Measurements from ENCODE around the gene MATK. TPM values are rescaled to one million over a fixed set of nuclear protein-coding genes. Genes with fewer than 3 reads are reported as not detected.

The MATK gene
- total RNA-seq, 4 donors from 2014 or later: 1.7 TPM; not detected in 3

GRCh38 chr19:3826163-3826562, 40.0 kb upstream of the MATK start:
- no peaks in the 10 kb centered on the region for H3K9me3 ChIP-seq
- intact Hi-C loops (cut with DNase I; ENCODE audit: low total_unique reads) (loop anchor here (10.0 kb wide), 1 partner anchor 161 kb away; no protein-coding TSS in a partner anchor), in situ Hi-C loops (cut with MboI; ENCODE audit: low sequenced_read_pairs in 4 of 4) (no loop called here)
- no peak for DNase-seq
- peaks cover 9 to 16% (median 15%) of the 10 kb centered on the region in 3 donors for H3K27me3 ChIP-seq
- H3K27ac ChIP-seq: no peak overlapping the region
- no peak overlapping the region for H3K4me3 ChIP-seq
- TF ChIP-seq, protein P1, sequence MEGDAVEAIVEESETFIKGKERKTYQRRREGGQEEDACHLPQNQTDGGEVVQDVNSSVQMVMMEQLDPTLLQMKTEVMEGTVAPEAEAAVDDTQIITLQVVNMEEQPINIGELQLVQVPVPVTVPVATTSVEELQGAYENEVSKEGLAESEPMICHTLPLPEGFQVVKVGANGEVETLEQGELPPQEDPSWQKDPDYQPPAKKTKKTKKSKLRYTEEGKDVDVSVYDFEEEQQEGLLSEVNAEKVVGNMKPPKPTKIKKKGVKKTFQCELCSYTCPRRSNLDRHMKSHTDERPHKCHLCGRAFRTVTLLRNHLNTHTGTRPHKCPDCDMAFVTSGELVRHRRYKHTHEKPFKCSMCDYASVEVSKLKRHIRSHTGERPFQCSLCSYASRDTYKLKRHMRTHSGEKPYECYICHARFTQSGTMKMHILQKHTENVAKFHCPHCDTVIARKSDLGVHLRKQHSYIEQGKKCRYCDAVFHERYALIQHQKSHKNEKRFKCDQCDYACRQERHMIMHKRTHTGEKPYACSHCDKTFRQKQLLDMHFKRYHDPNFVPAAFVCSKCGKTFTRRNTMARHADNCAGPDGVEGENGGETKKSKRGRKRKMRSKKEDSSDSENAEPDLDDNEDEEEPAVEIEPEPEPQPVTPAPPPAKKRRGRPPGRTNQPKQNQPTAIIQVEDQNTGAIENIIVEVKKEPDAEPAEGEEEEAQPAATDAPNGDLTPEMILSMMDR (IDR thresholded peaks at IDR 0.05 in 4 of 5, conservative IDR thresholded peaks at IDR 0.05 in 1 of 5): no peak
- TF ChIP-seq POLR2A (IDR thresholded peaks at IDR 0.05): no peak
- H3K4me1 ChIP-seq: no peaks in the 10 kb centered on the region
- no peak for ATAC-seq
- no peaks in the 10 kb centered on the region for H3K36me3 ChIP-seq

GRCh38 chr19:3825286-3825956, 39.2 kb upstream of the MATK start:
- no peaks in the 10 kb centered on the region for H3K4me1 ChIP-seq
- no peak overlapping the region for H3K4me3 ChIP-seq
- no peaks in the 10 kb centered on the region for H3K9me3 ChIP-seq
- no peak for DNase-seq
- in situ Hi-C loops (cut with MboI; ENCODE audit: low sequenced_read_pairs in 4 of 4) (no loop called here), intact Hi-C loops (cut with DNase I; ENCODE audit: low total_unique reads) (loop anchor here (10.0 kb wide), 1 partner anchor 161 kb away; no protein-coding TSS in a partner anchor)
- H3K27ac ChIP-seq: no peak overlapping the region
- peaks cover 4 to 13% (median 12%) of the 10 kb centered on the region in 3 donors for H3K27me3 ChIP-seq
- no peaks in the 10 kb centered on the region for H3K36me3 ChIP-seq
- no peak for ATAC-seq
- TF ChIP-seq, protein P1 (IDR thresholded peaks at IDR 0.05 in 4 of 5, conservative IDR thresholded peaks at IDR 0.05 in 1 of 5): no peak
- TF ChIP-seq POLR2A (IDR thresholded peaks at IDR 0.05): no peak

GRCh38 chr19:3823350-3823713, 37.2 kb upstream of the MATK start:
- no peak for TF ChIP-seq POLR2A (IDR thresholded peaks at IDR 0.05)
- TF ChIP-seq, protein P1 (IDR thresholded peaks at IDR 0.05 in 4 of 5, conservative IDR thresholded peaks at IDR 0.05 in 1 of 5): no peak
- Histone ChIP-seq H3K4me1 (no peaks in the 10 kb centered on the region), H3K36me3 (no peaks in the 10 kb centered on the region), H3K27ac (no peak overlapping the region), H3K27me3 (peaks cover 4 to 12% (median 7%) of the 10 kb centered on the region in 3 donors), H3K9me3 (no peaks in the 10 kb centered on the region), H3K4me3 (no peak overlapping the region)
- in situ Hi-C loops (cut with MboI; ENCODE audit: low sequenced_read_pairs in 4 of 4) (no loop called here), intact Hi-C loops (cut with DNase I; ENCODE audit: low total_unique reads) (loop anchor here (10.0 kb wide), 1 partner anchor 159 kb away; no protein-coding TSS in a partner anchor)
- DNase-seq (no peak), ATAC-seq (no peak)

DNA sequence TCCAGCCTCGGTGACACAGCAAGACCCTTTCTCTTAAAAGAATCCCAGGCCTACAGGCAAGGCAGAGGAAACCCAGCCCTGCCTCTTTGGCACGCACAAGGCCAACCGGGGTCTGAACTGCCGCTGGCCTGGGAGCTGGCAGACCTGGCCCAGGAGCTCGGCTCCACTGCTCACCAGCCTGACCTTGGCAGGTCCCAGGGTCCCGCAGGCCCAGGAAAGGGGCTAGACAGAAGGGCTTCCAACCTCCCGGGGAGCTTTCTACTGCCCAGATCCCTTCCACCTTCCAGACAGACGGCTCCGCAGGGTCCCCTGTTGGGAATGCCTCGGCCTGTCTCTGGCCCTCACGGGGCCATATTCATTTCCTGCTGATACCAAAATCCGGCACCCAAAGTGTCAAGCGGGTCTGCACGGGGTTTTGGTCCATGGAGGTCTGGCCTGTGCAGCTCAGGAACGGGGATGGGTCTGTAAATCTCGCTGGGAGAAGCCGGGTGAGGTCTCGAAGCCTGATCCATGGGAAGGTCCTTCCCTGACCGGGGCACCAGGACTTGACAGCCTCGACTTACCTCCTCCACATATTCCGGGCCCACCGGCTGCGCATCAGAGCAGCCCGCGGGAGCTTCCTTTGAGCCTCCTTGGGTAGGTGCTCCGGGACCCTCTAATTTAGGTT, 36.6 kb upstream of the MATK start:
- Histone ChIP-seq H3K4me1 (no peaks in the 10 kb centered on the region), H3K27ac (no peak overlapping the region), H3K27me3 (peaks cover 4 to 12% (median 5%) of the 10 kb centered on the region in 3 donors), H3K36me3 (no peaks in the 10 kb centered on the region), H3K9me3 (no peaks in the 10 kb centered on the region), H3K4me3 (no peak overlapping the region)
- no peak for DNase-seq
- TF ChIP-seq POLR2A (IDR thresholded peaks at IDR 0.05): no peak
- TF ChIP-seq, protein P1 (IDR thresholded peaks at IDR 0.05 in 4 of 5, conservative IDR thresholded peaks at IDR 0.05 in 1 of 5): no peak
- no peak for ATAC-seq
- in situ Hi-C loops (cut with MboI; ENCODE audit: low sequenced_read_pairs in 4 of 4) (no loop called here), intact Hi-C loops (cut with DNase I; ENCODE audit: low total_unique reads) (loop anchor here (10.0 kb wide), 1 partner anchor 158 kb away; no protein-coding TSS in a partner anchor)
